Diencephalon (tissue), 1 donor: ENCODE data around the gene TMEM253. TPM values are rescaled to one million over a fixed set of nuclear protein-coding genes. Genes with fewer than 3 reads are reported as not detected.

Experiments used
- small RNA-seq: library from RNA; depleted of rRNA; stranded (forward); fragments of <200 nt; gene quantifications from one replicate; pipeline ENCODE3, GENCODE V24; 2014
- total RNA-seq: library from RNA; depleted of rRNA; stranded (reverse); fragments of >200 nt; gene quantifications from one replicate; pipeline ENCODE4 v1.2.3, GENCODE V29; 2014

Gene TMEM253
- total RNA-seq = not detected

GRCh38 chr14:21100931-21101330, at the start of gene TMEM253:
TSS of gene TMEM253 (plus strand) at chr14:21101066. CDS start at chr14:21101344, 278 bp downstream.

GRCh38 chr14:21057803-21058675, 42.8 kb upstream of the TMEM253 start, which contains the start of gene RNASE8:
TSS of gene RNASE8 (plus strand) at chr14:21057822. CDS start at chr14:21057893, 71 bp downstream.

GRCh38 chr14:21070083-21070609, 30.7 kb upstream of the TMEM253 start, which contains the start of gene ARHGEF40:
TSS of gene ARHGEF40 (plus strand) at chr14:21070304. CDS start at chr14:21070397, 93 bp downstream.

GRCh38 chr14:21098076-21098891, 2.6 kb upstream of the TMEM253 start, which contains the start of gene ZNF219:
TSS of gene ZNF219 (minus strand) at chr14:21098655. CDS start at chr14:21093591, 5,064 bp downstream.

Small RNAs within 50 kb of the gene (small RNA-seq; reads per million reads assigned to genes)
- gene RNU6-252P = not detected

Other genes starting within 250 kb of the TMEM253 start
- gene RNASE3, start 209.7 kb upstream of the TMEM253 start, total RNA-seq = not detected
- 0.92 TPM for gene RNASE2, start 145.6 kb upstream of the TMEM253 start, total RNA-seq
- 27.5 TPM for gene METTL17, start 111.1 kb upstream of the TMEM253 start, total RNA-seq
- not detected for gene SLC39A2, start 101.8 kb upstream of the TMEM253 start, total RNA-seq
- 387 TPM for gene NDRG2, start 76.0 kb upstream of the TMEM253 start, total RNA-seq
- gene TPPP2, start 70.8 kb upstream of the TMEM253 start, total RNA-seq = not detected
- gene RNASE13, start 66.3 kb upstream of the TMEM253 start, total RNA-seq = not detected
- not detected for gene RNASE7, start 58.7 kb upstream of the TMEM253 start, total RNA-seq
- gene RNASE8, start 43.2 kb upstream of the TMEM253 start, total RNA-seq = not detected
- 23.5 TPM for gene ARHGEF40, start 30.8 kb upstream of the TMEM253 start, total RNA-seq
- gene ZNF219, start 2.4 kb upstream of the TMEM253 start, total RNA-seq = 12.9 TPM
- not detected for gene OR5AU1, start 55.0 kb downstream of the TMEM253 start, total RNA-seq
- gene HNRNPC, start 168.4 kb downstream of the TMEM253 start, total RNA-seq = 559 TPM
- gene RPGRIP1, start 179.0 kb downstream of the TMEM253 start, total RNA-seq = 0.69 TPM